HG03442 (cell line): ENCODE results near the gene INSIG1.

Source experiments
- ATAC-seq: cut with Tn5 transposase; IDR thresholded peaks from one replicate; pipeline ENCODE4 v1.9.1; 2021; ENCODE audit warnings: mild to moderate bottlenecking, moderate library complexity; ENCODE audit not compliant: unreplicated experiment

The INSIG1 gene

GRCh38 chr7:155297517-155298287 lies at the start of gene INSIG1:
INSIG1 (plus strand) TSS chr7:155297878; CDS start chr7:155298286, 408 bp downstream.
- peak; percentile 54 for ATAC-seq

GRCh38 chr7:155248366-155248756 lies 49.3 kb upstream of the INSIG1 start:
- no peak for ATAC-seq

- ATAC-seq, result no peak
Measured at GRCh38 chr7:155251831-155252230, 45.8 kb upstream of the INSIG1 start.

GRCh38 chr7:155252444-155252887 lies 45.2 kb upstream of the INSIG1 start:
- ATAC-seq, result no peak

- ATAC-seq, result no peak
Measured at GRCh38 chr7:155252892-155253501, 44.7 kb upstream of the INSIG1 start.

GRCh38 chr7:155254018-155254417 lies 43.7 kb upstream of the INSIG1 start:
- no peak for ATAC-seq

- no peak for ATAC-seq
Measured at GRCh38 chr7:155255071-155255470, 42.6 kb upstream of the INSIG1 start.

GRCh38 chr7:155255621-155256020 lies 42.1 kb upstream of the INSIG1 start:
- no peak for ATAC-seq

GRCh38 chr7:155256081-155256760 lies 41.5 kb upstream of the INSIG1 start:
- no peak for ATAC-seq

GRCh38 chr7:155256761-155257481 lies 40.8 kb upstream of the INSIG1 start:
- no peak for ATAC-seq

GRCh38 chr7:155257482-155258225 lies 40.0 kb upstream of the INSIG1 start:
- ATAC-seq, result no peak

GRCh38 chr7:155258226-155258560 lies 39.5 kb upstream of the INSIG1 start:
- ATAC-seq, result no peak

- no peak for ATAC-seq
Measured at GRCh38 chr7:155259866-155260497, 37.7 kb upstream of the INSIG1 start.

GRCh38 chr7:155260498-155260872 lies 37.2 kb upstream of the INSIG1 start:
- no peak for ATAC-seq

- no peak for ATAC-seq
Measured at GRCh38 chr7:155261031-155261985, 36.4 kb upstream of the INSIG1 start.

- ATAC-seq, result no peak
Measured at GRCh38 chr7:155262031-155262430, 35.6 kb upstream of the INSIG1 start.

GRCh38 chr7:155263051-155263450 lies 34.6 kb upstream of the INSIG1 start:
- no peak for ATAC-seq

- ATAC-seq, result no peak
Measured at GRCh38 chr7:155263581-155264143, 34.0 kb upstream of the INSIG1 start.

- no peak for ATAC-seq
Measured at GRCh38 chr7:155265144-155265543, 32.5 kb upstream of the INSIG1 start.
